GM21737 (cell line): Measurements from ENCODE around the gene CHST2.

Experiments used
- ATAC-seq: cut with Tn5 transposase; IDR thresholded peaks from one replicate; pipeline ENCODE4 v1.9.1; 2021; ENCODE audit warnings: mild to moderate bottlenecking, moderate library complexity; ENCODE audit not compliant: unreplicated experiment

CHST2 gene

DNA sequence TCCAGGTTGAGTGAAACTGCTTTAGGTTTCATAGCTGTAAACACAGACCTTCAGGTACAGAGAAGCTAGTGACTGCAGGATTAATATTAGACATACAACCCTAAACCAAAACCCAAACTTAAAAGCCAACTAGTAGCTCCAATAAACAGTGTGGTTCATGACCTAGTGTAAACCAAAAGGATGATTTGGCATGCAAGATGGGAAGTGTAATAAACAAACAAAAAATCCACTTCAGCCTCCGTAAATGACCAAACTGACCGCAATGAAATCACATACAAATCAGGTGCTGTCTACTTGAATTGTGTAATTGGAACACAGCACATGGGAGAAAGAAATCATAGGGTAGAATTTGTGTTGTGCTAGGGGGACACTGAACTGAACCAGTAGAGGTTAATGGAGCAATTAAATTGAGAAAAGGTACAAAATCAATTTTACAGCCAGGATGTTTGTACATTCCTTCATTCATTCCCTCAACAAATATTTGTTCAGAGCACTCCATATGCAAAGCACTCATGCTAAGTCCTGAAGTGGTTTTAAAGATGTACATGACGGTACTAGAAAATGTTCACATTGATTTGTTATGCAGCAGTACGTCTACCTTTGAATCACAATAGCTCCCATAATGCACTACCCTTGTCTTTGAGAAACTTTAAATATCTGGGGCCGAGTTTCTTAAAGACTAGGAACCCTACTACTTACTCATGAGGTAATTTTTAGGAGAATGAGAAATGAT is 21.4 kb upstream of the CHST2 start:
- no peak for ATAC-seq

DNA sequence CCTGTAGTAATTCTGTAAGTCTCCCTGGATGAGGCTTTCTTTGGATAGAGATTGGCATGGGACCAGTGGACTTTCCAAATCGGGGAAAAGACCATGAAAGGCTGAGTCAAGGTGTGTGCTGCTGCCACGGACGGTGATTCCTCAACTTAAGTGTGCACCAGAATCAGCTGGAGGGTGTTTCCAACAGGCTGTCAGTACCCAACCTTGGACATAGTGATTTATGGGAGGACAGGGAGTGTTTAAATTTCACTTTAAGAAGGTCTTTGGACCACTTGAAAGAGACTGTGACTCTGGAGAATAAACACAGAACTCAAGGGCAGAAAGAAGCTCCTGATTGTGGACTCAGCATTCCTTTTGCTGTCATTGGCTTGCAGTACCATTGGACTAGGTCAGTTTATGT is 20.4 kb upstream of the CHST2 start:
- ATAC-seq = no peak

- ATAC-seq = no peak
Observed at GRCh38 chr3:143099690-143100089, 19.9 kb upstream of the CHST2 start.

DNA sequence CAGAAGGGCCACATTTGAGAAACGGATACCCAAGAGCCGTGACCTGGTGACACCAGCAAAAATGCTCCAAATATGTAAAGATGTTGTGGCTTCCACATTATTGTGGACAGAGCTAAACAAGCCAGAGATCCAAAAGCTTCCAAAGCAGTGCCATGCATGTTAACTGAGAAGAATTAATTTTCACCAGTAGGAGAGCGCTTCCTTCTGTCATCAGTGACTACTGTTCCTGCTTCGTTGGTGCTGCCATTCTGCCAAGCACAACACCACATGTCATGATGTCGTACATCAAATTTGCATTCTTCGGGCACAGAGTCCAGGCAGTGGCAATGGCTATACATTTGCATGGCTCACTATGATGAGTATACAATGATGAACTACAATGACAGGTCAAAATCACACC is 19.1 kb upstream of the CHST2 start:
- no peak for ATAC-seq

DNA sequence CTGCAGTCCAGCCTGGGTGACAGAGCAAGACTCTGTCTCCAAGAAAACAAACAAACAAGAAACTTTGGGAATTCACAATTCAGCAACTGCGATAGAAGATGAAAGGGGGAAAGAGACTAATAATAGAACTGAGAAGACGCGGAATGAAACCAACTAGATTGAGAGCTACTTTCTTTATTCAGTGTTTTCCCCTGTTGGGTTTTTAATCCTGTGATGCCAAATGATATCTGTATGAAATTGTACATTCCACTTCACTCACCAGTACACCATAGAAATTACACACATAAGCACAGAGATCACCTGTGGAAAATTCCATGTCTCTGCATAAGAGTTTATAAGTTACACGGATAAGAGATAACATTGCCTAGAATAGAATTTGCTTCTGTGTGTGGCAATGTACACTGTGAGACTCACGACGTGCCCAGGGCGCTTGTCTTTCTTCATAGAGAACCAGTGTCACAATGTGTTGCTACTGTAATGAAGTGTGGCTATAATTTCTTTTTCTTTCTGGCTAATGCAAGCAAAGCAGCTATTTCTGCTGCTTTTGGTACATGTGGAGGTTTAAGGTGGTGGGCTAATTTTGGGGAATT is 17.7 kb upstream of the CHST2 start:
- ATAC-seq = no peak

DNA sequence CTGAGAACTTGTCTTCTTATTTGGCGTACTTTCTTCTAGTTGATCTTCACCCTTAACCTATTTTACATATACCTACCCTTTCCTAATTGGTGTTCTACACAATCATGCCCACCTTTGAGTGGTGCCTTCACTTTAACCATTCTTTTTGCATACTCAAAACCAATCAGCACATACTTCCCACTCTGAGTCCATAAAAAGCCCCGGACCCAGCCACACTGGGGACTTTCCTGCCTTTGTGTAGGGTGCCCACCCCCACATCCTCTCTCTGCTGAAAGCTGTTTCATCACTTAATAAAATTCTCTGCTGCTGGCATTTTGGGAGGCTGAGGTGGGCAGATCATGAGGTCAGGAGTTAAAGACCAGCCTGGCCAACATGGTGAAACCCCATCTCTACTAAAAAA is 15.9 kb upstream of the CHST2 start:
- no peak for ATAC-seq

GRCh38 chr3:143105170-143105569 is 14.4 kb upstream of the CHST2 start:
- no peak for ATAC-seq

- no peak for ATAC-seq
Observed at GRCh38 chr3:143109861-143110260, 9.7 kb upstream of the CHST2 start.

DNA sequence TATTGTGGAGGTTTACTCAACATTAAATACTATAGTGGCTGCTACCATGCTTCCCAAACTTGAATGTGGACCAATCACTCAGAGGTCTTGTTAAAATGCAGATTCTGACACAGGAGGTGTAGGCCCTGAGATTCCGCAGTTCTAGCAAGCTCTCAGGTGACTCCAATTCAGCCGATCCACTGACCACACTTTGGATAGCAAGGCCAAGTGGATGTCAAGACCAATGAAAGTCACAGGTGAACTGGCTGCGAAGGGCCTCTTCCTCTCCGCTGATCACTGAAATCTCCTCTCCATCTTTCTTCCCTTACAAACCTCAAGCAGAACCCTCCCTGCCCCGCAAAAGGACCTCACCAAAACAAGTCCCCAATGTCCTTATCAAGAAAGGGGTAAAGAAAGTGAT is 9.2 kb upstream of the CHST2 start:
- no peak for ATAC-seq

GRCh38 chr3:143118630-143119008 is 952 bp upstream of the CHST2 start:
- no peak for ATAC-seq

GRCh38 chr3:143119974-143120715 is 574 bp downstream of the CHST2 start:
- peak; percentile 13 for ATAC-seq

GRCh38 chr3:143120716-143121240 is 1.2 kb downstream of the CHST2 start:
- peak; percentile 37 for ATAC-seq

DNA sequence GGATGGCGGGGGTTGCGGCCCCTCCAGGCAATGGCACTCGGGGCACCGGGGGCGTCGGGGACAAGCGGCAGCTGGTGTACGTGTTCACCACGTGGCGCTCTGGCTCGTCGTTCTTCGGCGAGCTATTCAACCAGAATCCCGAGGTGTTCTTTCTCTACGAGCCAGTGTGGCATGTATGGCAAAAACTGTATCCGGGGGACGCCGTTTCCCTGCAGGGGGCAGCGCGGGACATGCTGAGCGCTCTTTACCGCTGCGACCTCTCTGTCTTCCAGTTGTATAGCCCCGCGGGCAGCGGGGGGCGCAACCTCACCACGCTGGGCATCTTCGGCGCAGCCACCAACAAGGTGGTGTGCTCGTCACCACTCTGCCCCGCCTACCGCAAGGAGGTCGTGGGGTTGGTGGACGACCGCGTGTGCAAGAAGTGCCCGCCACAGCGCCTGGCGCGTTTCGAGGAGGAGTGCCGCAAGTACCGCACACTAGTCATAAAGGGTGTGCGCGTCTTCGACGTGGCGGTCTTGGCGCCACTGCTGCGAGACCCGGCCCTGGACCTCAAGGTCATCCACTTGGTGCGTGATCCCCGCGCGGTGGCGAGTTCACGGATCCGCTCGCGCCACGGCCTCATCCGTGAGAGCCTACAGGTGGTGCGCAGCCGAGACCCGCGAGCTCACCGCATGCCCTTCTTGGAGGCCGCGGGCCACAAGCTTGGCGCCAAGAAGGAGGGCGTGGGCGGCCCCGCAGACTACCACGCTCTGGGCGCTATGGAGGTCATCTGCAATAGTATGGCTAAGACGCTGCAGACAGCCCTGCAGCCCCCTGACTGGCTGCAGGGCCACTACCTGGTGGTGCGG is 1.9 kb downstream of the CHST2 start:
- ATAC-seq = peak; percentile 21

GRCh38 chr3:143122089-143122430 is 2.5 kb downstream of the CHST2 start:
- no peak for ATAC-seq

DNA sequence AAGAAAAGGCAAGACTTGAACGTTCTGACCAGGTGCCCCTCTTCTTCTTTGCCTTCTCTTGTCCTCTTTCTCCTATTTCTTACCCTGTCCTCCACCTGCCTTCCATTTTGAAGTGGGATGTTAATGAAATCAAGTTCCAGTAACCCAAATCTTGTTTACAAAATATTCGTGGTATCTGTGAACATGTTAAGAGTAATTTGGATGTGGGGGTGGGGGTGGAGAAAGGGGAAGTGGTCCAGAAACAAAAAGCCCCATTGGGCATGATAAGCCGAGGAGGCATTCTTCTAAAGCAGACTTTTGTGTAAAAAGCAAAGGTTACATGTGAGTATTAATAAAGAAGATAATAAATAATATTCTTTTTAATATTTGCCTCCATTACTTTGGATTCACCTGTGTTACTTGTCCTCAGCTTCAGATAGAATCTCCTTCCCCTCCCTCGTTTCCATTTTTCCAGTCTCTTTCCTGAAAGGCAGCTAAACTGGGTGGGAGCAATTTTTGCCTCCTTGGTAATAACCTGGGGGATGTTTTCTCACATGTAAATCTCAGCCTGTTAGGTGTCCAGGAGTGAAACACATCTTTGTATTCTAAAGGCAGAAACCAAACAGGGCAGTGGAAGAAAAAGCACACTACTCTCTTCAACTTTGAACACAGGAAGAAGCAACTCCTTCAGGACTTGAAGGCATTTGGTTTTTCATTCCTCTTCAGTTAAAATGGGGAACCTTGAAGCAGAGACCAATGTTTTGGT is 3.2 kb downstream of the CHST2 start:
- no peak for ATAC-seq

DNA sequence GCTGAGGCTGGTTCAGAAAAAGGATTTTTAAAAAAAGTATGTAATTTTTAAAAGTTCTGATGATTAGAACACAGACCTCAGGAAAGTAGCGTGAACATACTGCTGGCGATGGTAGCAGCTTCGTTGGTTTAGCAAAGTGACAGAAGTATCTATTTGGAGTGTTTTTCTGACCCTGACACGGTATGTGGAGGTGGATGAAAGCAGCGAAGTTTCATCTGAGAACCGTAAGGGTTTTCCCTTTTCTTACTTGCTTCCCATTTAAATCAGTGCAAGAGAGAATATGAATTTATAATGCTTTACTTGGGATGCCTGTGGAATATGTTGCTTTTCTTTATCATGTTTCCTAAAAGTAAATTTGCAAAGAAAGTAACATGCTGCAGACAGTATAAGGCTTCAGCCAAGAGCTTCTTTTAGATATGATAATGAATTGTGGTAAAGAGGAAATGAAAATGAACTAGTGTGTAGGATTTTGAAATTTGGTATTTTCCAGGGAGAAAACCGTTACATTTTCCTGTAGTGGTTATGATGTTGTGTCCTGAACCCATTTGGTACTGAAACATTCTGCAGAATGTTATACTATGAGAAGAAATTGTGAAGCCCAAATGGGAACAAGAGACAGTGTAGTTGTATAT is 3.9 kb downstream of the CHST2 start:
- no peak for ATAC-seq

- ATAC-seq = no peak
Observed at GRCh38 chr3:143124601-143125520, 5.3 kb downstream of the CHST2 start.

DNA sequence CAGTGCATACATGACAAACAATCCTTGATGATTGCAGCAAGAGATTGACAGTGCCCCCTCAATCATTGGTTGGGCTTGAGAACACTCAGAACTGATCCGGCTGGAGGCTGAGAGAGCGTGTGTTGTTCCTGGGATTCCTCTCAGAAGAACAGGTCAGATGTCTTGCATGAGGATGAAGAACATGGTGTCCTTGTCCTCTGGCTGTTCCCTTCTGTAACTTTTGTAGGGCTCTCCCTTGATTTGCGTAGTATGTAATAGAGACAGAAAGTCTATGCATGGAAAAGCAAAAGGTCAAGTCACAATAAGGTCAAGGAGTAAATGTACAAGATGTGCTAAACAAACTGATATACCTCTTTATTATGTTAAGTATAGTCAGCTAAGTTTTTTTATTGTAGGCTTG is 8.2 kb downstream of the CHST2 start:
- no peak for ATAC-seq
